GM08714 (cell line): ENCODE data around the gene ALDH3A1.

Experiments used
- H3K4me3 ChIP-seq: fragments of 200-500 bp; sonication (Bioruptor generic); 2 replicates; pipeline ENCODE4 v1.5.1; 2014; ENCODE audit warnings: mild to moderate bottlenecking, low read length, inconsistent platforms
- ZNF274 ChIP-seq: IDR thresholded peaks from 2 replicates; pipeline ENCODE4 v1.6.1; 2012; ENCODE audit warnings: mild to moderate bottlenecking, low read depth, low read length

Gene ALDH3A1

DNA sequence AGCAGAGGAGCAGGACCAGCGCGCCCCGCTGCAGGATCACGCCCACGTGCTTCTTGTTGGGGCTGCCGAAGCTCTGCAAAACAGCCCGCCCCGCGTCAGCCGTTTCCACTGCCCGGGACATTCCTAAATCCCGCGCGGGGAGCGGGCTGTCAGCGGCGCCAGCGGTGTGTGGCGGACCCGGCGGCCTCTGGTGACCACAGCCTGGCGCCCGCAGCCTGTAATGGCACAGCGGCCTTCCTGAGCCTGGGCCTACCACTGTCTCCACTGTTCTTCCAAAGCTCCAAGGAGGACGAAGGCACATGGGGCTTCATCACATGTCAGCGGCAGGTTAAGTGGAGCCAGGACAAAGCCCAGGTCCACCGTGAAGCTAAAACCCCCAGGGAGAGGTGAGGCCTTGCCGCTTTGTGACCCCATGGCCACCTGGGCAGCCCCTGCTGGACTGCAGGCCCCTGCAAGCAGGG, 34.2 kb downstream of the ALDH3A1 start:
- no peak overlapping the region for H3K4me3 ChIP-seq
- no peak for TF ChIP-seq ZNF274

DNA sequence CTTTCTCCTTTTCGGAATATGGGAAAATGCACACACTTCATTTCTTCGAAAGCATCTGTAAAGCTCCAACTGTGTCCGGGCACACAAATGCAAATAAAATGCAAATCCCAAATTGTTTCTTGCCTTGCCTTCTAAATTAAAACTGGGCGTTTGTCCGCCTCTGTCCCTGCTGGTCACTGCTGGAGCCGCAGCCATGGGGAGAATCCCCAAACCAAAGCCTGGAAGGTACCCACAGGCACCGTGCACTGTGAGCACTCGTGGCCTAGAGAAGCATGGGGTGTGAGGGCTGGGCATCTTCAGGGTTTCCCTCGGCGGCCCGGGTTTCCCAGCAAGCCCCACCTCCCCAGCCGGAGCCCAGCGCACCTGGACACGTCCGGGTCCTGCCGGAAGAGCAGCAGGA, 34.6 kb downstream of the ALDH3A1 start:
- no peak for TF ChIP-seq ZNF274

DNA sequence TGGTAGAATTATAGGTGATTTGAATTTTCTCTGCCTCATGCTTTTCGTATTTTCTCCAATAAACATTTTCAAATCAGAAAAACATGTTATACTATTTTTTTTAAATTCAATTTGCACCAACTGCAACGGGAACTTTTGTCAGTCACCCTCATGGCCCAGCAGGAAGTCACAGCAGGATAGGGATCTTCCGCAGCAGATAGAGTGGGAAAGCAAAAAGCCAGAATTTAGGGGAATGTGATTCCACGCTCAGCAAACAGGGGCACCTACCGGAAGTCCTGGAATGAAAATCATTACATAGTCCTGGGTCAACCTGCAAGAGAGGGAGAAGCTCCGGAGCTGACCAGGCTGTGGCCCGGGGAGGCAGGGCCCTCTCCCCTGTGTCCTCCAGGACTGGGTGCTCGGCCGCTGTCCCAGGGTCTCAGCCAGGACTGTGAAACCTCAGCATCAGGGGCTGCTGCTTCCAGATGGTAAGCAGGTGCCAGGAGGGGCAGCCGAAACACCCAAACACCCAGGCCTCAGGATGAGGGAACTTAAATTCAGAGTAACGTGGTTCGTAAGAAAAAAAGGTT, 35.6 kb downstream of the ALDH3A1 start:
- H3K4me3 ChIP-seq = no peak overlapping the region
- no peak for TF ChIP-seq ZNF274

More for the DNA sequence above, 34.6 kb downstream of the ALDH3A1 start:
- no peak overlapping the region for H3K4me3 ChIP-seq

DNA sequence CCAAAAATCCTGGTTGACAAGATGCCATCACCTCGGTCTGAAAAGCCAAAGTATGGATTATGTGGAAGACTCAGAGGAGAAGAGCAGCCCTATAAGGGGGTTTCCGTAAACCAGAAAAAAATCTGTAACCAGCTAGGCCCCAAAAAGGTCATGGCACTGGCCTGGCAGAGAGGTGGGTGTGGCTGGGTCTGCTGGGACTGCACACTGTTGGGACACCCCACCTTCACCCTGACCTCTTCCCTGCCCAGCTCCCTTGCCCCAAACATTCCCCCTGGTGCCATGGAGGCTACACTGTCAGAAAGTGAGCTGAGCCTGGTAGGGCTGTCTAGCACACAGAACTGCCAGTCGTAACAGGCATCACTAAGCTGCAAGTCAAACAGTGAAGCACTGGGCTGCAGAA, 38.3 kb downstream of the ALDH3A1 start:
- TF ChIP-seq ZNF274 = no peak
- no peak overlapping the region for H3K4me3 ChIP-seq

DNA sequence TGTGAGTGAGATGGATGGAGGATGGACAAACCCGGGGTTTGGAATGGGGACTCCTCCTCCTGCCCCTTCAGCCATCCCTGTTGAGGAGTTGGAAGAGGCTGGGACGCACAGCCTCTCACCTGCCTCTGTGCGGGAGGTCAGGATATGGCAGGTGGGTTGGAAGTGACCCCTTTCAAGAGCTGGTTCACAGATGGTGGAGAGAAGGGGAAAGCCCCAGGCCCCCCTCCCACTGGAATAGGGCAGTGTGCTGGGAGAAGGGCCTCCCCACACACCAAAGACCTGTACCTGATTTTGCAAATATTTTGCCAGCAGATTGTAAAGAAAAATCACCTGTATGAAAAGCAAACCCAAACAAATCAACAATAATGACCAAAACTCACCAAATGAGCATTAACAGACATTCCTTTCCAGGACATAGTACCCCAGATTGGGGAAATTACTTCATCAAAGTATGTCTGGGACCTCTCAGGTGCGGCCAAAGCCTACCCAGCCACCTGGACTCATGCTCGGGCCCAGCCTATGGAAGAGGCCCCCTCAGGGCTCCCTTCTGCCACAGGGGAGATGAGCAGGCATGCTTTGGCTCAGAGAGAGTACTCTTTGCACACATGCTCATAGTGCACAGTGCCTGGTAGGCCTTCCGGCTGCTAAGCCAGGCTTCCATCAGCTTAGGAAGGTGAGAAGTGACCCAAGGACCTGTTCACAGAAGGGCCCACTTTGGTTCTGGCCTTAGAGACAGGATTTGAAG, 39.5 kb downstream of the ALDH3A1 start:
- no peak for TF ChIP-seq ZNF274
- H3K4me3 ChIP-seq = no peak overlapping the region

DNA sequence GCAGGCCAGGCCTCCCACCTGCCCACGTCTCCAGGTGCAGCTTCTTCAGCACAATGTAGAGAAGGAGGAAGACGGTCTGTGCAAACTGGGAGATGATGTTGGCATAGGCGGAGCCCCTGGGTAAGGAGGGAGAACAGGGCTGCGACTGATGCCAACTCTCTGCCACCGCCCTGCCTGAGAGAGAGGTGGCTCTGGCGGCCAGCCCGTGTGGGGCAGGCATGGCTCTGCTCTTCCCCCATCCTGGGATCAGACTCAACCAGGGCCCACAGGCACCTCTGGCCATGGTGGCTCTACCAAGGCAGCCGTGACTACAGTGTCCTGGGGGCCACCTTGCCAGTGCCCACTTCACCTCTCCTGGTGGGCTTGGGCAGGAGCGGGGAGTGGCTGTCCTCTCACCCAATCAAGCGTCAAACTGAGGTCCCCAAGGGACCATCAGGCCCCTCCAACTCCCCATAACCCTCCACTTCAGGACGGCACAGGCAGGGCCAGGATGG, 40.3 kb downstream of the ALDH3A1 start:
- H3K4me3 ChIP-seq = no peak overlapping the region
- TF ChIP-seq ZNF274 = no peak

DNA sequence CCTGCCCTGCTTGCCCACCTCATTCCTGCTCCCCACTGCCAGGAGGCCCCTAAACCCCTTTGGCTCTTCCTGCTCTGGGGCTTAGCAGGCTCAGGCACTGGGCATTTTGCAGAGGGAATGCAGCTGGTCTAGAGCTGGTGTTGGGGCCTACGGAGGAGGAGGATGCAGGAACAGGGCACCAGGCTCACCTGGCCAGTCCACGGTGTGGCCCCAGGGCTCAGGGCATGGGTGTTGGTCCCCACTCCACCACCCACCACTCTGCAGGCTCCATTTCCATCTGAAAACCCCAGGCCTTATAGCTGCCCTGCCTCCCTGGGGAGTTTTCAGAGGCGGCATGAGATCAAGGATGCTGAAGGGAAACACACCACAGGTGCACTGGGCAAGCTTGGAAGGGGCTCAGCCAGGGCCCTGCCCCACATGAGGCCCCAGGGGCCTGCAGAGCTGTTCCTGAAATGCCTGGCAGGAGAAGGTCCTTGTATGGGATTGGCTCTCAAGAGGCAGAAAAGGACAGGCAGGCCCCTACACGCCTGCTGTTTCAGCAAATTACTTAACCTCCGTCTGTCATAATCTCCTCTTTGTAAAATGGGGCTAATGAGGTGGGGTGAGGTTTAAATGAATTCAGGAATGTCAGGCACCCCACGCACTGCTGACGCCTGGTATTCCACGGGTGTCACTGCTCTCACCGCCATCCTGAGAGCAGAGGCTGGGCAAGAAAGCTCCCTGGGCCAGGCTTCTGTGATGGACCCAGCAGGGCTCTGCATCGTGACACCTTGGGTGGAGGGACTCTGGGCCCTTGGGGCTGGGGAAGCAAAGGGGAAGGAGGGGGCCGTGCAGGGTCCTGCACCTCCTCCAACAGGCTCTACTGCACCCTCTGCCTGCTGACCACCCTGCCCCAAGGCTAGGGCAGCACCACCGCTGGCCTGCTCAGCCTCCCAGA, 41.0 kb downstream of the ALDH3A1 start:
- no peak for TF ChIP-seq ZNF274

DNA sequence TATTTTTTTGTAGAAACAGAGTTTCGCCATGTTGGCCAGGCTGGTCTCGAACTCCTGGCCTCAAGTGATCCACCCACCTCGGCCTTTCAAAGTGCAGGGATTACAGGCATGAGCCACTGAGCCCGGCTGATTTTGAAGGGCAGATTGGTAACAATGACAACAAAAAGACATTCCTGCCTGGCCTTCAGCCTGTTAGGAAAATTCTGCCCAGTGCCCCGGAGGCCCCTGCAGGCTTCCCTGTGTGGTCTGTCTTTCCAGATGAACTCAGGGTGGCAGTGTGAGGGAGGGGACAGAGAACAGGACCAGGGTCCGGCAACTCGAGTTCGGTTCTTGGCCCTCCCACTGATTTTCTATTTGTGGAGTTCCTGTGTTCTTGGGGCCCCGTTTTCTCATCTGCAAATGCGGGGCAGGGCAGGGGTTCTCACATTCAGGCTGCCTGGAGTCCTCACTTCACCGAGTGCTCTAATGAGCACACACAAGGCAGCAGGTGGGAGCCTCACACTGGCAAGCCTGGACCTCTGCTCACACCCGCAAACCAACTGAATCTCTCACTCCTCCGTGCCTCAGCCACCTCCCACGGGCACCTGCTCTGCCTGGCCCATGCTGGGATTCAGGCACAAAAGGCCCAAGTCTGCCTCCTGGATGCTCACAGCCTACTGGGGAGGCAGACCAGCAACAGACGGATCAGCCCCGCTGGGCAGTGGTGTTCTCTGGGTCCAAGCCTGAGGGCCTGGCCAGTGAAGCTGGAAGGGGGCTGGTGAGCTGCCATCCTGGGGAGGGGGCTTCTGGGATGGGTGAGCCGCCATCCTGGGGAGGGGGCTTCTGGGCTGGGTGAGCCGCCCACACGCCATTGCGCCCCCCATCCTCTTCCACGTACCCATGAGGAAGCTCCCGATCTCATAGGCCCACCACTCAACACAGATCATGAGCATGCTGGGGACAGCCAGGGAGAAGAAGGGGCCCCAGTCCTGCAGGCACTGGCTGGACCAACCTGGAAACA, 42.0 kb downstream of the ALDH3A1 start:
- TF ChIP-seq ZNF274 = no peak
- no peak overlapping the region for H3K4me3 ChIP-seq

More for the DNA sequence above, 41.0 kb downstream of the ALDH3A1 start:
- H3K4me3 ChIP-seq = no peak overlapping the region

DNA sequence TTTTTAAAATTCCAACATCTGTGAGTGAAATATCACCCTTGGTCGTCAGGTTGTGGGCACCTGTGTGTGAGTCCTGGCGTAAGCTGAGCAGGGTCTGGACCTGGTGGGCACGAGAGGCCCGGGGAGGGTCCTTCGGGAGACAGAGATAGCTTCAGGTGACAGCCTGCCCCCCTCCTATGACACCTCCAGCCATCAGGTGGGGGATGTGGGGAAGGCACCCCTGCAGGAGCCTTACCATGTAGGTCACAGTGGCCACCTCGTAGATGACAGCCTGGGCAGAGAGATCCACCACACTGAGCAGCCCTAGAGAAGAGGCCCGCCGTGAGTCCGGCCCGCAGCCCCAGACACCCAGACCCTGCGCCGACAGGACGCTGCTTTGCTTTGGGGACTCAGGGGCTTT, 42.9 kb downstream of the ALDH3A1 start:
- H3K4me3 ChIP-seq = no peak overlapping the region
- TF ChIP-seq ZNF274 = no peak

DNA sequence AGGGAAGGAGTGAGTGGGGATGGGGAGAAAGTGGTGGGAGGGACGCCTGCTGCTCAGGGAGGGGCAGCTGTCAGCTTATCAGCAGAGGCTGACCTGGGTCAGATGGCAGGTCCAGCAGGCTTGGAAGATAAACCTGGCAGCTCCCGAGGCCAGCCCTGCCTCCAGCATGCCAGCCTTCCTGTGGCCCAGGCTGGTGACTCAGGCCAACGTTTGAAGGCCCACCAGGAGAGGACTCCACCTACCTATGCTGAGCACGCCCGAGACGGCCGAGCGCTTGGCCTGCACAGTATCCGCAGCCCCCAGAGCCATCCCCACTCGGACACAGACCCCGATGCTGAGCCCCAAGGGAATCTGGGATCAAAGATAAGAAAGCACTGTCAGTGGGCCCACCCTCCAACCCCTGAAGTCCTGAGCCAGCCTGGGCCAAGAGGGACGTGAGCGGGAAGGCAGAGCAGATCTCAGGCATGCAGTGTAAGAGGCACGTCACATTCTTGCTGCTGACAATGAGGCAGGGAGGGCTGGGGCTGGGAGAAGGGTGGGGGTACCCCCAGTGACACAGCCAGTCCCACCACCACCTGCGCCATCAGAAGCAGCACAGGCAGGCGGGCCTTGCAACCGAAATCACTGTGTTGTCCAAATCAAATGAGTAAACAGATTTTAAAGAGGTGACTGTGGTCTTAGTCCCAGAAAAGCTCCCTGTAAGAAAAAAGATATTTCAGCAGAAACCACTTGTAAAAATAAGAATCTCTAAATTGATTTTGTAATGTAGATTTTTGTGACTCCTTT, 44.1 kb downstream of the ALDH3A1 start:
- TF ChIP-seq ZNF274 = no peak

DNA sequence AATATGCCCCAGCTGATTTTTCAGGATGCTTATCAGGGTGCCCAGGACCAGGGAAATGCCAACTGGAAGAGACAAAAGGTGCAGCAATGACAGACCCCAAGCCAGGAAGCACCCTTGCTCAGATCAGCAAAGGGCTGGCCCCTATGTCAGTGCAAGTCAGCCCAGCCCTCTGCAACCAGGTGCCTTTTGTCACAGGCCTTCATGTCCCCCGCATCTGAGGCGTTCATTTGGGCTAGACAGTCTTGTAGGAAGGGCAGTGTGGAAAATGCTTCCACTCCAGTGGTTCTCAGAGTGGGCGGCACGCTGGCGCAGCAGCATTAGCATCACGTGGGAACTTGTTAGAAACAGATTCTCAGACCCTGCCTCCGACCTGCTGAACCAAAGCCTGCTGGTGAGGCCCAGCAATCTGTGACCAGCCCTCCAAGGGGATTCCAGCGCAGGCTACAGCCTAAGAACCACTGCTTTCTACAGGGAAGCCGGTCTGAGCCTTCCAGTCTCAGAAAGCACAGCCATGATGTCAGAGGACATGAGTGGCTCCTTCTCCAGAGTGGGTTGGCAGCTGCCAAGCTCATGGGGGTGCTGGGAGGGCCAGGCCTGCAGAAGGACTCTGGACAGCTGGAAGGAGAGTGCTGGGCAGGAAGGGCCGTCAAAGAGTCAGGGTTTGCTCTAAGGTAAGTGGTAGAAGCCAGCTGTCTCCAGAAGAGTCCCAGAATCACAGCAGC, 44.8 kb downstream of the ALDH3A1 start:
- no peak overlapping the region for H3K4me3 ChIP-seq
- no peak for TF ChIP-seq ZNF274

More for the DNA sequence above, 44.1 kb downstream of the ALDH3A1 start:
- H3K4me3 ChIP-seq = no peak overlapping the region

DNA sequence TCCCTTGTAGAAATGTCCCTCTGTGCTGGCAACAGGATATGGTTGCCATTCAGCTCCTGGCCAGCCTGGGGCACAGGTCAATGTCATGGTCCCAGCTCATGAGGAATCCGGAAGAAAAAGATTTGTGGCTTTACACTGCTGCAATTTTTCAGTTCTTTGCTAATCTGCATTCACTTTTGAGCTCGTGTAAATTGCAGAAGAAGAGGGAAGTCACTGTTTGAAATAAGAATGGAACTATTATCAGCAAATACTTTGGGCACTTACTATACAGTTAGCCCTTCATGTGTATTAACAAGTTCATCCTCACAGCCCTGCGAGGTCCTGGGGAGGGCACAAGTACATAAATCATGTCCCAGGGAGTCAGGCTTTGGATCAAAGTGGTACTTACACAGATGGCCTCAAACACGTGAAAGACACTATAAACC, 45.9 kb downstream of the ALDH3A1 start:
- H3K4me3 ChIP-seq = no peak overlapping the region
- TF ChIP-seq ZNF274 = no peak
